ENCODE data around the gene WSCD2. TPM values are rescaled to one million over a fixed set of nuclear protein-coding genes. Genes with fewer than 3 reads are reported as not detected.

WSCD2 gene
- total and polyA plus RNA-seq, 2 donors (not counting 1 experiment from before 2014, with no cell fraction given), result 1.1 to 5.9 TPM

DNA sequence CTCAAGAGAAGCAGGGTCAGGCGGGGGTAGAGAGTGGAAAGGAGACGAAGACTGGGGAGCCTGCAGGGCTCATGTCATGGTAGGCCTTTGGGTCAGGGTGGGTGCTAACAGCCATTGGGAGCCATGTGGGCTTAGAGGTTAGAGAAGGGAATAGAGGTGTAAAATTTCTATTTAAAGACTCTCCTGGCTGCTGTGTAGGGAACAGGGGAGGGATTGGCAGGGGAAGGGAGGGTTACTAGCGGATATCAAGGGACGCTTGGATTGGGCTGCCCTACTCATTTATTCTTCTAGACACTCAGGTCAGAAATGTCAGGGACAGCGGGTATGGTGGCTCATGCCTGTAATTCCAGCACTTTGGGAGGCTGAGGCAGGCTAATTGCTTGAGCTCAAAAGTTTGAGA lies 18.2 kb downstream of the WSCD2 start:
- TF ChIP-seq EZH2 (IDR thresholded peaks at IDR 0.05; ENCODE audit: borderline replicate concordance, insufficient read depth, low read depth, low read length, poor library complexity, severe bottlenecking), result no peak
- TF ChIP-seq, protein P1, sequence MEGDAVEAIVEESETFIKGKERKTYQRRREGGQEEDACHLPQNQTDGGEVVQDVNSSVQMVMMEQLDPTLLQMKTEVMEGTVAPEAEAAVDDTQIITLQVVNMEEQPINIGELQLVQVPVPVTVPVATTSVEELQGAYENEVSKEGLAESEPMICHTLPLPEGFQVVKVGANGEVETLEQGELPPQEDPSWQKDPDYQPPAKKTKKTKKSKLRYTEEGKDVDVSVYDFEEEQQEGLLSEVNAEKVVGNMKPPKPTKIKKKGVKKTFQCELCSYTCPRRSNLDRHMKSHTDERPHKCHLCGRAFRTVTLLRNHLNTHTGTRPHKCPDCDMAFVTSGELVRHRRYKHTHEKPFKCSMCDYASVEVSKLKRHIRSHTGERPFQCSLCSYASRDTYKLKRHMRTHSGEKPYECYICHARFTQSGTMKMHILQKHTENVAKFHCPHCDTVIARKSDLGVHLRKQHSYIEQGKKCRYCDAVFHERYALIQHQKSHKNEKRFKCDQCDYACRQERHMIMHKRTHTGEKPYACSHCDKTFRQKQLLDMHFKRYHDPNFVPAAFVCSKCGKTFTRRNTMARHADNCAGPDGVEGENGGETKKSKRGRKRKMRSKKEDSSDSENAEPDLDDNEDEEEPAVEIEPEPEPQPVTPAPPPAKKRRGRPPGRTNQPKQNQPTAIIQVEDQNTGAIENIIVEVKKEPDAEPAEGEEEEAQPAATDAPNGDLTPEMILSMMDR (IDR thresholded peaks at IDR 0.05), result no peak
- Histone ChIP-seq H3K4me2 (replicated peaks; ENCODE audit: low read depth, low read length, poor library complexity, severe bottlenecking) (no peak overlapping the region), H3K4me1 (ENCODE audit: control insufficient read depth in 2 of 2, insufficient read depth in 2 of 2, low read length in 2 of 2) (no peaks in the 10 kb centered on the region), H3K9me3 (ENCODE audit: control extremely low read depth in 1 of 3, control insufficient read depth in 2 of 3, insufficient read depth in 1 of 3, low read length in 2 of 3) (peaks cover 0 to 10% (median 0%) of the 10 kb centered on the region in 3 donors), H3K27ac (ENCODE audit: low read length in 2 of 2) (no peak overlapping the region), H3K4me3 (ENCODE audit: control extremely low read depth in 1 of 5, extremely low read depth in 1 of 5, insufficient read depth in 1 of 5, low read depth in 2 of 5, low read length in 4 of 5) (no peak overlapping the region), H3K79me2 (ENCODE audit: control insufficient read depth, insufficient read depth, low read length) (no peaks in the 10 kb centered on the region), H2AFZ (ENCODE audit: insufficient read depth, low read depth, low read length, poor library complexity, severe bottlenecking) (no peak overlapping the region), H3K36me3 (replicated peaks in 1 of 2; ENCODE audit: control extremely low read depth in 1 of 2, control insufficient read depth in 1 of 2, extremely low read depth in 1 of 2, insufficient read depth in 2 of 2, low read length in 1 of 2) (no peaks in the 10 kb centered on the region), H3K9ac (ENCODE audit: low read length) (no peak overlapping the region), H4K20me1 (ENCODE audit: control insufficient read depth, insufficient read depth, low read length, poor library complexity, severe bottlenecking) (no peaks in the 10 kb centered on the region), H3K27me3 (replicated peaks in 1 of 4; ENCODE audit: control extremely low read depth in 1 of 4, control insufficient read depth in 3 of 4, insufficient read depth in 4 of 4, low read length in 3 of 4) (peaks cover 0 to 9% (median 0%) of the 10 kb centered on the region in 4 experiments)
- Mint-ChIP-seq H3K9me3 (ENCODE audit: insufficient read depth) (no peaks in the 10 kb centered on the region), H3K4me1 (peaks cover 6% of the 10 kb centered on the region), H3K4me3 (no peak overlapping the region), H3K27ac (no peak overlapping the region), H3K27me3 (peaks cover 29% of the 10 kb centered on the region)
- intact Hi-C loops (cut with micrococcal nuclease), result no loop called here
- ATAC-seq (ENCODE audit: low read depth) (no peak), DNase-seq (no peak)
- POLR2A ChIA-PET, result no interaction called here
- 94% methylated on average over 4 of the region's 5 CpGs for WGBS (ENCODE audit: insufficient coverage)
- CTCF ChIA-PET, result no interaction called here

DNA sequence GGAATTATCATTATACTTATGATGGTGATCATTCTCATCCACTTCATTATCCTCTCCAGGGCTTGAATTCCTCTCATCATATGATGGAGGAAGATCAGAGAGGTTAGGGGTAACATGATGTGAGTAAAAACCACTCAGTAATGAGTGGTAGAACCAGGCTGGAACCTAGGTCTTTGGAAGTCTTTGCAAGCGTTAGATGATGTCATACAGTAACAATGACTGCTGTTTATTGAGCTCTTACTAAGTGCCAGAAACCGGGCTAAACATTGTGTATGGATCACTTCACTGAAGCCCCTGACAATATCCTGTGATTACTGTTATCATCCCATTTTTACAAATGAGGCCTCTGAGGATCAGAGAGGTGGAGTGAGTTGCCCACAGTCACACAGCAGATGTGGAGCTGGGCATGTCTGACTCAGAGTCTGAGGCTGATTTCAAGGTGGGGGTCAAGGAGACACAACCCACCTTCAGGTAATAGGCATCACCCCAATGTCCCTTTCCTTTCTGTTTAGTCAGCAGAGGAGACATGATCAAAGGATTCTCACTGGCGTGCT lies 19.5 kb downstream of the WSCD2 start:
- WGBS (ENCODE audit: insufficient coverage), result 100% methylated on average over 1 of the region's 3 CpGs
- H3K4me3 Mint-ChIP-seq, result no peak overlapping the region
- Histone ChIP-seq H3K9me3 (ENCODE audit: control extremely low read depth in 1 of 3, control insufficient read depth in 2 of 3, insufficient read depth in 1 of 3, low read length in 2 of 3) (peaks cover 0 to 15% (median 0%) of the 10 kb centered on the region in 3 donors), H3K4me2 (replicated peaks; ENCODE audit: low read depth, low read length, poor library complexity, severe bottlenecking) (no peak overlapping the region), H4K20me1 (ENCODE audit: control insufficient read depth, insufficient read depth, low read length, poor library complexity, severe bottlenecking) (no peaks in the 10 kb centered on the region), H3K27ac (ENCODE audit: low read length in 2 of 2) (no peak overlapping the region), H3K9ac (ENCODE audit: low read length) (no peak overlapping the region), H3K36me3 (replicated peaks in 1 of 2; ENCODE audit: control extremely low read depth in 1 of 2, control insufficient read depth in 1 of 2, extremely low read depth in 1 of 2, insufficient read depth in 2 of 2, low read length in 1 of 2) (no peaks in the 10 kb centered on the region), H3K79me2 (ENCODE audit: control insufficient read depth, insufficient read depth, low read length) (no peaks in the 10 kb centered on the region), H3K4me1 (ENCODE audit: control insufficient read depth in 2 of 2, insufficient read depth in 2 of 2, low read length in 2 of 2) (no peaks in the 10 kb centered on the region), H3K27me3 (replicated peaks in 1 of 4; ENCODE audit: control extremely low read depth in 1 of 4, control insufficient read depth in 3 of 4, insufficient read depth in 4 of 4, low read length in 3 of 4) (peaks cover 0 to 9% (median 0%) of the 10 kb centered on the region in 4 experiments), H2AFZ (ENCODE audit: insufficient read depth, low read depth, low read length, poor library complexity, severe bottlenecking) (no peak overlapping the region), H3K4me3 (ENCODE audit: control extremely low read depth in 1 of 5, extremely low read depth in 1 of 5, insufficient read depth in 1 of 5, low read depth in 2 of 5, low read length in 4 of 5) (no peak overlapping the region)
- H3K9me3 Mint-ChIP-seq (ENCODE audit: insufficient read depth), result no peaks in the 10 kb centered on the region
- POLR2A ChIA-PET, result no interaction called here
- ATAC-seq (ENCODE audit: low read depth) (no peak), DNase-seq (no peak)
- H3K4me1 Mint-ChIP-seq, result peaks cover 6% of the 10 kb centered on the region
- TF ChIP-seq, protein P1 (IDR thresholded peaks at IDR 0.05), result no peak
- no peak for TF ChIP-seq EZH2 (IDR thresholded peaks at IDR 0.05; ENCODE audit: borderline replicate concordance, insufficient read depth, low read depth, low read length, poor library complexity, severe bottlenecking)
- intact Hi-C loops (cut with micrococcal nuclease), result no loop called here
- peaks cover 34% of the 10 kb centered on the region for H3K27me3 Mint-ChIP-seq
- H3K27ac Mint-ChIP-seq, result no peak overlapping the region
- CTCF ChIA-PET, result no interaction called here
